ENCODE measurements around the gene PDE3A. TPM values are rescaled to one million over a fixed set of nuclear protein-coding genes. Genes with fewer than 3 reads are reported as not detected.

Gene PDE3A
- total and polyA plus RNA-seq, 2 of the 4 experiments (the other 2 are of a cell fraction), result 0.09 to 0.18 TPM

DNA sequence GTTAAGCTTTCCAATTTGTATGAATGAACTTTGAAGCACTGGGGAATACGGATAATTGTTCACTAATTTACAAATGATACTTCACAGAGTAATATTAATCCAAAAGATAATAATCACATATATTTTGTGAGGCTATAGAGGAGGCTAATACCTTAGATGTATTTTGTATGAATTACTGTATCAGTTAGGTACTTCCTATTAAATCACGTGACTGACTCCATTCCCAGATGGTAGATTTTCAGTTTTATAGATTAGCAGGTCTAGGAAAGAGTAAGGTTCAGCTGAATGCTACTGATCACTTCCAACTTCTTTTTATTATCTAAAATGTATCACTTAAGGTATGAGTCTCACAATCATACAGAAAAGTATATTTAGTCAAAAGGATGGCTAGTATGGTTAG is 133.6 kb downstream of the PDE3A start:
- no peaks in the 10 kb centered on the region for H3K9me3 ChIP-seq (ENCODE audit: control insufficient read depth, insufficient read depth, low read length)
- in situ Hi-C loops (cut with MboI; ENCODE audit: low sequenced_read_pairs), result no loop called here
- no CpG with 5 or more reads among the region's 2 CpGs for WGBS, 2 experiments (ENCODE audit: extremely low coverage in 2 of 2, insufficient read length in 1 of 2)

More for the DNA sequence above, 133.6 kb downstream of the PDE3A start:
- DNase-seq (no peak), ATAC-seq (ENCODE audit: low read depth) (no peak)
- H4K20me1 ChIP-seq (ENCODE audit: insufficient read depth, low read length), result no peaks in the 10 kb centered on the region
- no peak overlapping the region for H2BK120ac ChIP-seq (ENCODE audit: low read depth, low read length)
- no peaks in the 10 kb centered on the region for H3K79me1 ChIP-seq (ENCODE audit: low read depth in 1 of 2, low read length in 2 of 2)
- H3K4ac ChIP-seq (ENCODE audit: low read depth, low read length), result no peak overlapping the region
- no peak overlapping the region for H3K4me3 ChIP-seq (ENCODE audit: insufficient read depth, low read depth, low read length)
- intact Hi-C loops (cut with micrococcal nuclease), result no loop called here
- CTCF ChIA-PET, result no interaction called here
- no peak overlapping the region for H2AFZ ChIP-seq (replicated peaks; ENCODE audit: low read length, poor library complexity)
- H3K18ac ChIP-seq (ENCODE audit: low read depth, low read length), result no peak overlapping the region
- no peak overlapping the region for H3K14ac ChIP-seq (replicated peaks; ENCODE audit: low read depth, low read length)
- no peak overlapping the region for H4K5ac ChIP-seq (ENCODE audit: low read depth, low read length)
- H4K8ac ChIP-seq (ENCODE audit: low read depth in 2 of 2, low read length in 2 of 2), result no peak overlapping the region
- no peak overlapping the region for H2AK5ac ChIP-seq (ENCODE audit: low read depth, low read length)
- H2BK20ac ChIP-seq (ENCODE audit: low read depth, low read length), result no peak overlapping the region
- no peak overlapping the region for H3K9ac ChIP-seq (ENCODE audit: low read depth, low read length)
- H3K27me3 ChIP-seq (ENCODE audit: control insufficient read depth, insufficient read depth, low read length), result no peaks in the 10 kb centered on the region
- POLR2A ChIA-PET (ENCODE audit: unreplicated experiment), result no interaction called here
- no peaks in the 10 kb centered on the region for H3K36me3 ChIP-seq (ENCODE audit: control insufficient read depth, insufficient read depth, low read length)
- H2BK5ac ChIP-seq (ENCODE audit: low read depth, low read length, poor library complexity, severe bottlenecking), result no peak overlapping the region
- no peak overlapping the region for H3K23ac ChIP-seq (ENCODE audit: low read depth, low read length)
- H2BK15ac ChIP-seq (ENCODE audit: low read depth, low read length), result no peak overlapping the region
- no peak overlapping the region for H3K4me2 ChIP-seq (ENCODE audit: low read depth, low read length)
- no peak overlapping the region for H3K56ac ChIP-seq (ENCODE audit: extremely low read depth, insufficient read depth, low read length)
- H3K9me1 ChIP-seq (ENCODE audit: insufficient read depth, low read length), result no peaks in the 10 kb centered on the region
- TF ChIP-seq ELK1 (IDR thresholded peaks at IDR 0.05; ENCODE audit: borderline replicate concordance, low read depth, low read length) (no peak), MXI1 (IDR thresholded peaks at IDR 0.05; ENCODE audit: borderline replicate concordance, low read depth, low read length) (no peak), CHD1 (IDR thresholded peaks at IDR 0.05; ENCODE audit: low read depth, low read length) (no peak), FOS (IDR thresholded peaks at IDR 0.05; ENCODE audit: low read depth, low read length) (no peak), BHLHE40 (IDR thresholded peaks at IDR 0.05; ENCODE audit: low read depth, low read length) (no peak), RFX5 (IDR thresholded peaks at IDR 0.05; ENCODE audit: low read depth, low read length) (no peak), MAZ (IDR thresholded peaks at IDR 0.05; ENCODE audit: borderline replicate concordance, low read depth, low read length) (no peak), NFE2L2 (IDR thresholded peaks at IDR 0.05; ENCODE audit: low read depth, low read length) (no peak), SMC3 (IDR thresholded peaks at IDR 0.05; ENCODE audit: low read depth, low read length) (no peak), RAD21 (IDR thresholded peaks at IDR 0.05; ENCODE audit: low read length) (no peak), POLR2A (IDR thresholded peaks at IDR 0.05; ENCODE audit: low read depth, low read length) (no peak)
- BruUV-seq (replicated peaks), result no TSS peak
- dilution Hi-C loops (cut with HindIII; ENCODE audit: low sequenced_read_pairs, unreplicated experiment), result no loop called here
- H2AK9ac ChIP-seq (replicated peaks; ENCODE audit: low read depth, low read length, poor library complexity), result no peak overlapping the region
- H4K91ac ChIP-seq (ENCODE audit: insufficient read depth, low read depth, low read length), result no peak overlapping the region
- no peaks in the 10 kb centered on the region for H3K4me1 ChIP-seq (ENCODE audit: control insufficient read depth, insufficient read depth, low read length)
- H3K27ac ChIP-seq (ENCODE audit: insufficient read depth, low read length), result no peak overlapping the region

All from IMR-90 (cell line).